ENCODE results near the gene ZNF226. TPM values are rescaled to one million over a fixed set of nuclear protein-coding genes. Genes with fewer than 3 reads are reported as not detected.

The ZNF226 gene
- total RNA-seq = 12.0 and 14.3 TPM in 2 replicates

DNA sequence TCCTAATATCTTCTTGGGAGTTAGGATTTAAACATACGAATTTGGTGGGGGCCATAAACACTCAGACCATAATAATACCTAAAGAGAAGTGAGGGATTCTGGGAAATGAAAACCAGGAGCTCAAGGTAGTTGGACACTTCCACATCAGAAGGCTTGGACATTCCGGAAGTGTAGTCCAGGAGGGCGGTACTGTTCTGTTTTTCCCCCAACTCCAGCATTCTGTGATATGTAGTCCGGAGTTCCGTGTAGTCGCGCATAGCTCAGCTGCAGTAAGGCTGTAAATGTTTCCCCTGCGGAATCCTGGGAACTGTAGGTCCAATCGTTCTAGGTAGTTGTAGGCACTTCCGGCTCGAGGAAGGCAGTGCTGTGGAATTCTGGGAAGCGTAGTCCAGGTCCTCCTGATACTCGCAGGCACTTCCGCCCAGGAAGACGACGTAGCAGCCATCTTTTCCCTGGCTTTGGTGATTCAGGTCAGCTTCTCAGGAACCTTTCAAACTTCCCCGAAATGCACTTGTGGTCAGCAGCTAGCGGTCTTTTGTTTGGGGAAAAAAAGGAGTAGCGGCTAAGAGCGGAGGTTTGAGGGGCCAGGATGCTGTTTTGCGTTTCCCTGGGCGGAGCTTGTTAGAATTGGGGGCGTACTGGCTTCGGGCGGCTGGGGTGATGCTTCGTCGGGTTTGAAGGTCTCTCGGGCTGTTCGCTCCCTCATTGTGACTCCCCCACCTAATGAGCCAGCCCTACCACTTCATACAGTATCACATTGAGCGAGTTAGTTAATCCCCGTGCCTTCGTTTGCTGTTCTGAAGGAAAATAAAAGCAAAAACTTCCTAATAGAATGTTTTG is at the start of gene ZNF226:
Gene ZNF226 (plus strand): TSS at position 428 of the 840 bp plus-strand sequence. CDS start 4,981 bp downstream, outside the sequence.

DNA sequence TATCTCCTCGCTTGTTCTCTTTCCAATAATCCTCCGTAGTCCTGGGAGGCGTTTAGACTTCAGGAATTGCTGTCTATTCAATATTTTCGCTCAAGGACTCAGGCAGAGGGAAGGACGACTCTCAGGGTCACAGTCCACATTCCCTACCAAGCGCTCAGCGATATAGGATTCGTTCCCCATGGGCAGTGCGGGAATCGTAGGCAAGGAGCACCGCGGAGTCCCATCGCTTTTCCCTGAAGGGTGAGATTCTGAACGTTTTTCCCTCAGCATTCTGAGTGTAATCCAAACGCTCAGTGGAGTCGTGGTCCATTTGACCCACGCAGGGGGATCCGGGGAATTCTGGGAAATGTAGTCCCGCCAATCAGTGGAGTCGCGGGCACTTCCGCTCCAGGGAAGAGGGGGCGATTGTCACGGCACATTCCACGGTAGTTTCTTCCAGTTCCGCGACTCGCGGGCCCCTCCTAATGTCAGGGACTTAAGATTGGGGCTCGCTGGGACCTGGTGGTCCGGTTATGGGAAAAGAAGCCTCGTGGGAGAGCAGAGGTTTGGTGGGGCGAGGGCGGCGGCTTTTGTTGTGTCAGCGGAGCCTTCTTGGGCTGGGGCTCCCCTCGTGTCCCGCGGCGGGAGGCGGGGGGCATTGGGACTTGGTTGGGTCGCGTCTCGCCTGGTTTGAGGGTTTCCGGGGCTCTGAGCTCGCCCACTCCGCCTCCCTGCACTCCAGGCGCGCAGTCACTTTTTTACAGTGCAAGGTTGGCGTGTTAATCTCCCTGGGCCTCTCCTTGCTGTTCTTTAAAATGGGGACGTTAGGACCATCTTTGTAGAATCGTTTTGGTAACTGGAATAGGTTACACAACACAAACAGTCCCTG is 23.5 kb upstream of the ZNF226 start, which contains the start of gene ZNF234:
Gene ZNF234 (plus strand): TSS at position 364 of the 868 bp plus-strand sequence. CDS start 3,079 bp downstream, outside the sequence.

DNA sequence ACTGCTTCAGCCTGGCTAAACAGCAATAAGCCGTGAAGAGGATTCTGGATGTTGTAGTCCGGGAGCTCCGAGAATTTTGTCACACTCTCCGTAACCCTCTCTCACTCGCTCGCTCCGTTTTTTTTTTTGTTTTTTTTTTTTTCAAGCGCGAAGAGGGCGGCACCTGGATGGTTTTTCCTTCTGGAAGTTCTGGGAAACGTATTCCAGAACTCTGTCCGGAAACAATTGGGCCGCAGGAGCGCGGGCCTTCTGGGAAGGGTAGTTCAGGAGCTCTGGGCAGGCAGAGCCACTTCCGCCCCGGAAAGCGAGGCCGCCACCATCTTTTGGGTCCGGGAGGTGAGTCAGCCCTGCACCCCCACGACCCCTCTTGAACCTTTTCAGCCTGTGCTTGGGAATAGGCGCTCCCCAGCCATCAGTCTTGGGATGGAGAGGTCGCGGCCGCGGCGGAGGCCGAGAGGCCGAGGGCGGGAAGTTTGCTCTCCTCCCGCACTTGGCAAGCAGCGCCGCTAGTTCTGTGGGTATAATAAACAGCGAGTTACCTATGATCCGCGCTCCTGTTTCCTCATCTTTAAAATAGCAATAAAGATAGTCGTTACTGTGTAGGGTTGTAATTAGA is 47.5 kb downstream of the ZNF226 start, which contains the start of gene ZNF227:
Gene ZNF227 (plus strand): TSS at position 283 of the 616 bp plus-strand sequence. CDS start 5,261 bp downstream, outside the sequence.

Other genes starting within 250 kb of the ZNF226 start
- gene ZNF45, start 229.8 kb upstream of the ZNF226 start, total RNA-seq = 15.7 and 15.8 TPM in 2 replicates
- gene ZNF221, start 213.9 kb upstream of the ZNF226 start, total RNA-seq = 4.4 and 7.7 TPM in 2 replicates
- 5.0 and 8.5 TPM in 2 replicates for gene ZNF155, start 180.9 kb upstream of the ZNF226 start, total RNA-seq
- gene ZNF230, start 162.1 kb upstream of the ZNF226 start, total RNA-seq = 2.7 and 3.4 TPM in 2 replicates
- 4.2 and 5.6 TPM in 2 replicates for gene ZNF222, start 139.7 kb upstream of the ZNF226 start, total RNA-seq
- gene ZNF223, start 113.1 kb upstream of the ZNF226 start, total RNA-seq = 3.7 and 5.2 TPM in 2 replicates
- gene ZNF284, start 92.9 kb upstream of the ZNF226 start, total RNA-seq = 2.2 and 4.0 TPM in 2 replicates
- 22.9 and 29.6 TPM in 2 replicates for gene ZNF224, start 70.7 kb upstream of the ZNF226 start, total RNA-seq
- gene ZNF225, start 51.7 kb upstream of the ZNF226 start, total RNA-seq = 5.6 and 6.4 TPM in 2 replicates
- gene ZNF234, start 23.5 kb upstream of the ZNF226 start, total RNA-seq = 7.4 and 9.8 TPM in 2 replicates
- 16.1 and 19.8 TPM in 2 replicates for gene ZNF227, start 47.4 kb downstream of the ZNF226 start, total RNA-seq
- gene ZNF233, start 94.8 kb downstream of the ZNF226 start, total RNA-seq = 1.3 and 2.7 TPM in 2 replicates
- 3.8 and 5.1 TPM in 2 replicates for gene ZNF235, start 139.9 kb downstream of the ZNF226 start, total RNA-seq
- gene ZNF112, start 191.6 kb downstream of the ZNF226 start, total RNA-seq = 6.1 and 10.1 TPM in 2 replicates
- gene ZNF285, start 236.5 kb downstream of the ZNF226 start, total RNA-seq = 2.8 and 4.7 TPM in 2 replicates

Data from endothelial cell of coronary artery (primary cell).